Glutamatergic neuron (in vitro differentiated cells): ENCODE results near the gene SLC27A5. TPM values are rescaled to one million over a fixed set of nuclear protein-coding genes. Genes with fewer than 3 reads are reported as not detected.

ENCODE experiments used
- DNase-seq: peaks from one replicate; pipeline ENCODE4 v3.0.0; 2022
- H3K27ac Mint-ChIP-seq: one replicate; pipeline ENCODE4 v1.8.0; 2020; ENCODE audit warnings: mild to moderate bottlenecking, mixed read lengths, inconsistent platforms; ENCODE audit not compliant: unreplicated experiment
- H3K27me3 Mint-ChIP-seq: one replicate; pipeline ENCODE4 v1.8.0; 2020; ENCODE audit warnings: mild to moderate bottlenecking, moderate library complexity, mixed read lengths, inconsistent platforms; ENCODE audit not compliant: unreplicated experiment
- H3K36me3 Mint-ChIP-seq: one replicate; pipeline ENCODE4 v1.8.0; 2020; ENCODE audit warnings: mild to moderate bottlenecking, mixed read lengths, inconsistent platforms; ENCODE audit not compliant: unreplicated experiment
- H3K4me1 Mint-ChIP-seq: one replicate; pipeline ENCODE4 v1.8.0; 2020; ENCODE audit warnings: mild to moderate bottlenecking, low read depth, mixed read lengths, inconsistent platforms; ENCODE audit not compliant: unreplicated experiment
- H3K4me3 Mint-ChIP-seq: one replicate; pipeline ENCODE4 v1.8.0; 2020; ENCODE audit warnings: mild to moderate bottlenecking, mixed read lengths, inconsistent platforms; ENCODE audit not compliant: unreplicated experiment
- H3K9me3 Mint-ChIP-seq: one replicate; pipeline ENCODE4 v1.8.0; 2020; ENCODE audit warnings: mild to moderate bottlenecking, moderate library complexity, mixed read lengths, inconsistent platforms; ENCODE audit not compliant: unreplicated experiment
- CTCF ChIP-seq: fragments of 200-600 bp; sonication (generic); IDR thresholded peaks from one replicate; pipeline ENCODE4 v1.5.0; 2021; ENCODE audit not compliant: partially characterized antibody, unreplicated experiment
- total RNA-seq: library from RNA; stranded (reverse); fragmentation: NEBNext Ultra II Directional; extraction: Animal tissue kit (Norgen Biotek cat#: 25700); gene quantifications from one replicate; pipeline ENCODE4 v1.2.1, GENCODE V29; 2021; ENCODE audit not compliant: unreplicated experiment

SLC27A5 gene
- total RNA-seq, 1 donor from 2014 or later, result 7.4 TPM

GRCh38 chr19:58476498-58477015 lies 35.2 kb downstream of the SLC27A5 start:
- H3K4me3 Mint-ChIP-seq, result peak overlapping the region; percentile 95
- H3K4me1 Mint-ChIP-seq, result peaks cover 4% of the 10 kb centered on the region
- H3K9me3 Mint-ChIP-seq, result peaks cover 9% of the 10 kb centered on the region
- DNase-seq, result no peak
- peaks cover 12% of the 10 kb centered on the region for H3K27me3 Mint-ChIP-seq
- TF ChIP-seq CTCF, result no peak
- H3K27ac Mint-ChIP-seq, result peak overlapping the region; percentile 79
- H3K36me3 Mint-ChIP-seq, result no peaks in the 10 kb centered on the region

- peak within 1 kb of the TSS; percentile 95 for H3K4me3 Mint-ChIP-seq
- peaks cover 9% of the 10 kb centered on the region for H3K9me3 Mint-ChIP-seq
- DNase-seq, result peak; percentile 93
- peaks cover 12% of the 10 kb centered on the region for H3K27me3 Mint-ChIP-seq
- no peaks in the 10 kb centered on the region for H3K36me3 Mint-ChIP-seq
- no peak for TF ChIP-seq CTCF
- H3K27ac Mint-ChIP-seq, result peak within 1 kb of the TSS; percentile 88
- peaks cover 4% of the 10 kb centered on the region for H3K4me1 Mint-ChIP-seq
These were observed 35.9 kb downstream of the SLC27A5 start, which contains the start of gene ZNF446 for GRCh38 chr19:58475714-58476497. ZNF446 (plus strand) TSS chr19:58476352; CDS start chr19:58477219, 867 bp downstream.

GRCh38 chr19:58474997-58475713 lies 36.6 kb downstream of the SLC27A5 start:
- H3K9me3 Mint-ChIP-seq, result peaks cover 9% of the 10 kb centered on the region
- H3K4me3 Mint-ChIP-seq, result peak overlapping the region; percentile 90
- no peak for TF ChIP-seq CTCF
- H3K27ac Mint-ChIP-seq, result no peak overlapping the region
- DNase-seq, result no peak
- peaks cover 4% of the 10 kb centered on the region for H3K4me1 Mint-ChIP-seq
- peaks cover 12% of the 10 kb centered on the region for H3K27me3 Mint-ChIP-seq
- no peaks in the 10 kb centered on the region for H3K36me3 Mint-ChIP-seq

- Mint-ChIP-seq H3K27ac (no peak overlapping the region), H3K9me3 (peaks cover 9% of the 10 kb centered on the region), H3K27me3 (peaks cover 12% of the 10 kb centered on the region), H3K4me3 (peak overlapping the region; percentile 90), H3K4me1 (peaks cover 4% of the 10 kb centered on the region), H3K36me3 (no peaks in the 10 kb centered on the region)
- no peak for DNase-seq
- no peak for TF ChIP-seq CTCF
These were observed 37.3 kb downstream of the SLC27A5 start for GRCh38 chr19:58474291-58474996.
